Stimulated activated naive CD8-positive, alpha-beta T cell treated with anti-CD3 and anti-CD28 coated beads, Interleukin-15, Interleukin-2, amounts not matched to agents 100 ng/mL and 50 ng/mL, for 24 hours (primary cell): ENCODE data around the gene SLC51A.
A peak's percentile ranks its signal among the peaks of the same experiment; 100 is the strongest.

Source experiments
- H3K27ac Mint-ChIP-seq: one replicate; pipeline ENCODE4 v1.8.0; 2021; ENCODE audit warnings: mild to moderate bottlenecking, mixed read lengths
- H3K27me3 Mint-ChIP-seq: one replicate; pipeline ENCODE4 v1.8.0; 2021; ENCODE audit warnings: mixed read lengths
- H3K36me3 Mint-ChIP-seq: one replicate; pipeline ENCODE4 v1.8.0; 2021; ENCODE audit warnings: low read depth, mixed read lengths
- H3K4me1 Mint-ChIP-seq: one replicate; pipeline ENCODE4 v1.8.0; 2021; ENCODE audit warnings: low read depth, mixed read lengths
- H3K4me3 Mint-ChIP-seq: one replicate; pipeline ENCODE4 v1.8.0; 2021; ENCODE audit warnings: mild to moderate bottlenecking, mixed read lengths
- H3K9me3 Mint-ChIP-seq: one replicate; pipeline ENCODE4 v1.8.0; 2021; ENCODE audit warnings: mixed read lengths

The SLC51A gene

GRCh38 chr3:196272826-196273225 lies 56.5 kb downstream of the SLC51A start:
- H3K4me1 Mint-ChIP-seq = peaks cover 64% of the 10 kb centered on the region
- H3K27ac Mint-ChIP-seq = peak overlapping the region; percentile 59
- H3K36me3 Mint-ChIP-seq = peaks cover 39% of the 10 kb centered on the region
- H3K27me3 Mint-ChIP-seq = no peaks in the 10 kb centered on the region
- H3K9me3 Mint-ChIP-seq = no peaks in the 10 kb centered on the region
- H3K4me3 Mint-ChIP-seq = no peak overlapping the region

GRCh38 chr3:196273655-196274054 lies 57.3 kb downstream of the SLC51A start:
- peaks cover 44% of the 10 kb centered on the region for H3K36me3 Mint-ChIP-seq
- no peaks in the 10 kb centered on the region for H3K27me3 Mint-ChIP-seq
- H3K4me1 Mint-ChIP-seq = peaks cover 72% of the 10 kb centered on the region
- no peaks in the 10 kb centered on the region for H3K9me3 Mint-ChIP-seq
- peak overlapping the region; percentile 67 for H3K27ac Mint-ChIP-seq
- no peak overlapping the region for H3K4me3 Mint-ChIP-seq

GRCh38 chr3:196274585-196274984 lies 58.3 kb downstream of the SLC51A start:
- Mint-ChIP-seq H3K4me3 (peak overlapping the region; percentile 72), H3K36me3 (peaks cover 39% of the 10 kb centered on the region), H3K4me1 (peaks cover 72% of the 10 kb centered on the region), H3K27ac (peak overlapping the region; percentile 92), H3K9me3 (no peaks in the 10 kb centered on the region), H3K27me3 (no peaks in the 10 kb centered on the region)

- H3K4me3 Mint-ChIP-seq = peak overlapping the region; percentile 72
- H3K4me1 Mint-ChIP-seq = peaks cover 72% of the 10 kb centered on the region
- peak overlapping the region; percentile 92 for H3K27ac Mint-ChIP-seq
- H3K27me3 Mint-ChIP-seq = no peaks in the 10 kb centered on the region
- no peaks in the 10 kb centered on the region for H3K9me3 Mint-ChIP-seq
- H3K36me3 Mint-ChIP-seq = peaks cover 35% of the 10 kb centered on the region
Measured at GRCh38 chr3:196275126-196275525, 58.8 kb downstream of the SLC51A start.

- Mint-ChIP-seq H3K27ac (peak overlapping the region; percentile 23), H3K27me3 (no peaks in the 10 kb centered on the region), H3K4me1 (peaks cover 63% of the 10 kb centered on the region), H3K9me3 (no peaks in the 10 kb centered on the region), H3K4me3 (no peak overlapping the region), H3K36me3 (peaks cover 16% of the 10 kb centered on the region)
Measured at GRCh38 chr3:196280689-196281440, 64.5 kb downstream of the SLC51A start.

GRCh38 chr3:196281962-196282361 lies 65.6 kb downstream of the SLC51A start:
- Mint-ChIP-seq H3K36me3 (peaks cover 16% of the 10 kb centered on the region), H3K27ac (no peak overlapping the region), H3K4me1 (peaks cover 74% of the 10 kb centered on the region), H3K27me3 (no peaks in the 10 kb centered on the region), H3K4me3 (no peak overlapping the region), H3K9me3 (no peaks in the 10 kb centered on the region)
